ENCODE measurements around the gene RSRC1.
A peak's percentile ranks its signal among the peaks of the same experiment; 100 is the strongest.
"Not testable (repeated sequence)": the region's sequence is repeated elsewhere in the genome, so short reads cannot be mapped to it uniquely, and the experiment has no call there.

RSRC1 gene

DNA sequence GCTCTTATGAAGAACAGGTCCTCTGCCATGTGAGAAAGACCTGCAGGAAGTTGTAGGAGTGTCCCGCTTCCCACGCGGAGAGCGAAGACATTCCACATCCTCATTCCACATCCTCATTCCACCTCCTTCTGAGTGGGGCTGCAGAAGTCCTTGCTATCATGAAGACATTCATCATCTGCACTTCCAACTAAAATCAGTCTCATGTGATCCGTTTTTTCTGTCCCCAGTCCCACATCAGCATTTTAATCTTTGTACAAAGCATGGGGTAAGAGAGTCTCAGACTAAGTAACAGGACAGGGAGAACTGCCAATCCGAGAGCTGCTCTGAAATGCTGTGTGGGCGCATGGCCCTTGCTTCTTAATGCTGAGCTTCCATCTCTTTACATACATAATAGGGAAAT is 227.2 kb downstream of the RSRC1 start:
- DNase-seq: no peak

- DNase-seq: no peak
Observed at GRCh38 chr3:158339638-158340037, 229.7 kb downstream of the RSRC1 start.

DNA sequence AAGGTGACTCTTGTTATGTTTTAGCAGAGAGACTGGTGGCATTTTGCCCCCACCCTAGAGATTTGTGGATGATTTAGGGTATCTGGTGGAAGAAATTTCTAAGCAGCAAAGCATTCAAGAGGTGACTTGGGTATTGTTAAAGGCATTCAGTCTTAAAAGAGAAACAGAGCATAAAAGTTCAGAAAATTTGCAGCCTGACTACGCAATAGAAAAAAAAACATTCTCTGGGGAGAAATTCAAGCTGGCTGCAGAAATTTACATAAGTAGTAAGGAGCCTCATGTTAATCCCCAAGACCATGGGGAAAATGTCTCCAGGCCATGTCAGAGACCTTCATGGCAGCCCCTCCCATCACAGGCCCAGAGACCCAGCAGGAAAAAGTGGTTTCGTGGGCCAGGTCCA is 231.1 kb downstream of the RSRC1 start:
- DNase-seq: not testable (repeated sequence)

GRCh38 chr3:158347966-158348365 is 238.1 kb downstream of the RSRC1 start:
- DNase-seq: no peak

GRCh38 chr3:158350971-158351370 is 241.1 kb downstream of the RSRC1 start:
- no peak for DNase-seq

GRCh38 chr3:158352551-158352950 is 242.7 kb downstream of the RSRC1 start:
- DNase-seq: no peak

GRCh38 chr3:158354713-158355112 is 244.8 kb downstream of the RSRC1 start:
- no peak for DNase-seq

GRCh38 chr3:158355623-158356588 is 246.0 kb downstream of the RSRC1 start:
- DNase-seq: no peak

- no peak for DNase-seq
Observed at GRCh38 chr3:158359339-158359738, 249.4 kb downstream of the RSRC1 start.

GRCh38 chr3:158360756-158361448 is 251.0 kb downstream of the RSRC1 start:
- DNase-seq: no peak

DNA sequence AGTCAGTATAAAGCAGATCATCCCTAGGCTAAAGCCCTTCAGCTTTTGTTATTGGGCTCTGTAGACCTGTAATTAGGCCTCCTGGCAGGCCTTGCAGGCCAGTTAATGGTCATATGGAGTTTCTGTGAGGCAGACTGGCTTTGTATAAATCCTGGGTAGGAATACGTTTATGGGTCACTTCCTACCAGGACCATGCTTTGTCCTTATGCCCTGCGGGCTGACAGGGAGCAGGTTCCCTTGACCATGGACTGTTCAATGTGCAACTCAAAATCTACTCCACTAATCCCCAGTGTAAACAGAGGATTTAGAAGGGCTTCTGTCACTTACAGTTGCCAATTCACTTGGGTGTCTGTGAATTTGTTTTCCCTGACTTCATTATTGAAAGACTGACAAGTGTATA is 258.4 kb downstream of the RSRC1 start:
- peak; percentile 10 for DNase-seq

DNA sequence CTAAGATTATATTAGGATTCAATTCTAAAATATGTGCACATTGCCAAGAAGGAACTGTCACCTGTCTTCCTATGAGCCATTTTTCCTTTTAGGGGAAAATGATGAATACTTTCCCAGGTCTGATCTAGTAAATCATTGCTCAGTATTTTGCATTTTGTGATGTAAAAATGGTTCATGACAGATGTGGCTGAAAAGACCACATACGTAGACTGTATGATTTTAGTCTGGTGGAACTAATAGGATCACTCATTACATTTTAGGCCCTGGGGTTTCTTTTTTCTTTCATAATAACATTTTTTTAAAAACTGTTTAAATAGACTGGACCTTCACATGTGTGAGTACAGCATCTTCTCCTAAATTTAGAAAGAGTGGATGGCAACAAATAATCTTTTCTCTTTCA is 259.4 kb downstream of the RSRC1 start:
- DNase-seq: no peak

DNA sequence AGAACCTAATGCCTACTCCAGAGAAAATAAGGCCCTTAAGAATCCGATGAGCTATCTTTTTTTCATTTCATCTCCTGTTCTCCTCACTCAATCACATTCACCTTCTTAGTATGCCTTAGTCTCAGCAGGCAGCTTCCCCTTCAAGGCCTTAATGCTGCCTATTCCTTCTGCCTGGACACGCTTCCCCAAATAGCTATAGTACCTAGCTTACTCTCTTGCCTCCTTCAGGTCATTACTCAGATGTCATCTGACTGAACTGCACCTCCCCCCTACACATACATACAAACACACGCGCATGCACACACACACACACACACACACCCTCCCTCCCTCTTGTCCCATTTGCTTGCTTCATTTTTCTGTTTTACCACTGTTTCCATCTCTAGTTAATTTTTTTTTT is 269.6 kb downstream of the RSRC1 start:
- no peak for DNase-seq

- DNase-seq: no peak
Observed at GRCh38 chr3:158381262-158381868, 271.5 kb downstream of the RSRC1 start.

- no peak for DNase-seq
Observed at GRCh38 chr3:158382479-158382878, 272.6 kb downstream of the RSRC1 start.

DNA sequence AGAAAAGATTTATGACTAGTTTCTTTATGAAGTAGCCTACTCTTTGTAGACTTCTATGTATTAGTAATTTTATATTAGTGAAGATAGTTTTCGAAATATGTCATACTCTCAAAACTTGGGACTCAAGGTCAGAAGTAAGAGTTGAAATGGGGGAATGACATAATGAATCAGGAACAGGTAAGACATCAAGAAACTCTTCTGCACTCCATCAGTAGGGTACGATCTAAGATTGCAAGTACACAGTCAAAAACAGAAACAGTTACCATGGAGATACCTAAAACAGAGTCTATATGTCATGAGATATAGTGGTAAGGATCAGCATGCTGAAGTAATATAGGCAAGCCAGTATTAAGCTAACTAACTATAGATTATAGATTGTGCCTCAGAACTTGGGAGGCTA is 274.1 kb downstream of the RSRC1 start:
- DNase-seq: no peak

GRCh38 chr3:158395421-158395820 is 285.5 kb downstream of the RSRC1 start:
- no peak for DNase-seq

- DNase-seq: no peak
Observed at GRCh38 chr3:158402590-158402989, 292.7 kb downstream of the RSRC1 start.

DNA sequence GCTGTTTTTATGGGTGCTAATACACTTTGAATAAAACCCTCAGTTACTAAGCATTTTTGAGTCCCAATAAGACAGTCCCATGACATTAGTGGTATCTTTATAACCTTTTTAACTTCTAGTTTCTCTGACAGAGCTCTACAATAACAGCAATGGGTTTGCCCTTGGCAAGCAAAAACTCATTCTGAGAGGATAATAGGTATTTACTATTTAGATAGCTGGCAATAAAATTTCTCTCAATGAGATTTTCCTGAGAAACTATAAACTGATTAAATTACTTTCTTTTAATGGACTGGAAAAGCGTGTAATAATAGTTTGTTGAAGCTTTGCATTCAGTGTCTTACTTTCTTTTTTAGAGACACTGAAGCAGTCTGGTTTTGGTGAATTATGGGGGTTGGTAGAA is 293.1 kb downstream of the RSRC1 start:
- DNase-seq: peak; percentile 71

GRCh38 chr3:158404131-158404718 is 294.3 kb downstream of the RSRC1 start:
- no peak for DNase-seq

GRCh38 chr3:158405507-158405906 is 295.6 kb downstream of the RSRC1 start:
- DNase-seq: no peak

DNA sequence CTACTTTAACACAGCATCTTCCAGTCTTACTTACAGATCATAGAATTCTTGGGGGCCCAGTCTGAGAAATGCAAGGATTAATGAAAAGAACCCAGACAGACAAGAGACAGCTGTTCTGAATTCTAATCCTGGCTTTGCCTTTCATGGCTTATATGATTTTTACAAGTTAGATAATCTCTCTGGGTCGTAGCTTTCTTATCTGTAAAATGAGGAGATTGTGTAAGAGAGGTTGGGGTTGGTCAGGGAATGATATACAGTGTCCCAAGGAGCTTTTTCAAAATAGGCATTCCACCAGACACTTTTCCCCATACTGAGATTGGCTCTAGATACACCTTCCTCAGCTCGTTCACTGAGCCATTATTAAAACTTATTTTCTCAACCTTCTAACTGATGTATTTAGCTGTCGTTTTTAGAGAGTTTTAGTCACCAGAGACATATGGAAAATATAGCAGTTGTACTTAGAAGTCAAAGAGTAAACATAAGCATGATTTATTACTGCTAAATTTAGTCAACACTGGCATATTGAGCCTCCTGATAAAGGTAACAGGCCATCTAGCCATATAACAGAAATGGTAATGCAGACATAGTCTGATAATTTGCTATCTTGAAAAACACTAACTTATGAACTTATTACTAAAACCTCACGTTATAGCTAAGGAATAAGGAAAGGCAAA is 298.1 kb downstream of the RSRC1 start:
- no peak for DNase-seq

DNA sequence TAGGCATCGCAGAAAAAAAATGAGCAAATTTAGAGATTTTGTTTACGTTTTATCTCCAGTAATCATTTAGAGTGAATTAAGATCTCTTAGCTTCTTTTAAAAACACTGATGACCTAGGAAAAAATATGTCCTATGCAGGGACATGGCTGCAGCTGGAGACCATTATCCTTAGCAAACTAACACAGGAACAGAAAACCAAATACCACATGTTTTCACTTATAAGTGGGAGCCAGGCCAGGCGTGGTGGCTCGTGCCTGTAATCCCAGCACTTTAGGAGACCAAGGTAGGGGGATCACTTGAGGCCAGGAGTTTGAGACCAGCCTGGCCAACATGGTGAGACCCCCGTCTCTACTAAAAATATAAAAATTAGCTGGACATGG is 298.6 kb downstream of the RSRC1 start:
- not testable (repeated sequence) for DNase-seq
